RCC 7860 (cell line): ENCODE measurements around the gene ATG9B.
"Not testable (repeated sequence)": the region's sequence is repeated elsewhere in the genome, so short reads cannot be mapped to it uniquely, and the experiment has no call there.

Source experiments
- DNase-seq: peaks from one replicate; pipeline ENCODE4 v3.0.0-alpha.2; 2015; ENCODE audit warnings: low spot score
- FAIRE-seq: peaks from 2 replicates; lab custom pipeline; 2012; peaks lifted over from hg19 to GRCh38; lab: Jason Lieb, UNC

The ATG9B gene

DNA sequence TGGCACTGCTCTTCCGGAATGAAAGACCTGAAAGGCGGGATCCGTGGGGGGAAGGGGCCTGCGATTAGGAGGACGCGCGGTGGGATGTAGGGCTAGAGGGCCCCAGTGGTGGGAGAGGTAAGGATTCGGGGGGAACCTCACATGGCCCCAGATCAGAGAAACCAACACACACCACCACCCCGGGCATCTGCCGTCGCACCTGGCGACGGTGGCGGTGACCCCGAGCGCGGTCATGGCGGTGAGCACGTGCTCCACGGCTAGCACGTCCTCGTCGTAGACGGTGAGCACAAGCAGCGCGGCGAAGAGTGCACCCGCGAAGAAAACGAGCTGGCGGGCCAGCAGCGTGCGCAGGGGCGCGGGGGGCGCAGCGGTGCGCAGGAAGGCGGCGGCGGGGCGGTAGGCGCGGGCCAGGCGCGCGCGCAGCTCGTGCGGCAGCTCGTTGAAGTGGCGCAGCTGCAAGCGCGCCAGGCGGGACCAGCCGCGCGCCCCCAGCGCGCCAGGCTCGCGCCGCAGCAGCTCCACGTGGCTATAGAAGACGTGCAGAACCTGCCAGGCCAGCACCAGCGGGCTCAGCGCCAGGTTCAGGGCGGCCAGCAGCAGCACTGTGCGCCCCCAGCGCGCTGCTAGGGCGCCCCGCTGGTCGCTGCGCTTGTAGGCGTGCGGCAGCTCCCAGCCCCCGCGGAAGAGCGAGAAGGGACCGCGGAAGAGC, 5.7 kb downstream of the ATG9B start:
- no peak for FAIRE-seq
- DNase-seq: no peak

GRCh38 chr7:151017953-151018420, 6.3 kb downstream of the ATG9B start:
- FAIRE-seq: no peak
- DNase-seq: no peak

GRCh38 chr7:151017370-151017952, 6.8 kb downstream of the ATG9B start:
- DNase-seq: no peak
- no peak for FAIRE-seq

DNA sequence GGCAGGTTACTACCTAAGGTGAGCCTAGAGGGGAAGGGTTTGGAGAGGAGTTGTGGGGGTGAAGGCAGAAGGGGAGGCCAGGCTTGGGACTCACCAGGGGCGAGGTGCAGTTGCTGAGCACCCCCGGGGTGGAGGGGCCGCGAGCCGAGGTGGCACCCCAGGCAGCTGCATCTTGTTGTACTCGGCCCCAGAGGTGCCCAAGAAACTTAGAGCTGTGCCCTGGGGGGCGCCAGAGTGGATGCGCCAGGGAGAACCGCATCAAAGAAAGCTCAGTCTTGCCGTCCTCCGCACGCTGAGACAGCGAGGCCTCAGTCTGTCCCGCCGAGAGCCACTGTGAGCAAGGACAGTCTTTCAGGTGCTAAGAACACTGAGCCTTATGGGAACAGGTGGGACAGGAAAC, 7.4 kb downstream of the ATG9B start:
- DNase-seq (no peak), FAIRE-seq (no peak)

DNA sequence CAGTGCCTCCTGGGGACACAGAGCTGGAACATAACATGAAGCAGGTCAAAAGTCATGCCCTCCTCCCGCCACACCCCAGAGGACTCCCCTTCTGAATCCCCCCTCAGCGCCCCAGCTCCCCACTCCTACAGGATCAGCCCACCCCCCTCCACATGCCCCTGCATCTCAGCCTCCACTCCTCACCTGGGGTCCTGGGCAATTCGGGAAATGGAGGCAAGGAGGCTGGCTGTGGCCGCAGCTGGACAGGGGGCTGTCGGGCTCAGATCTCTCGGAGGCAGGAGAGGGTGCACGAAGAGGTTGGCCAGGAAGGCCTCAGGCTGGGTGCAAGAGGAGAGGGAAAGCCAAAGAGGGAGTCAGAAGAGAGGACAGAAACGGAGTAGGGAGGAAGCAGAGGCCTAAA, 7.8 kb downstream of the ATG9B start:
- FAIRE-seq (no peak), DNase-seq (no peak)

DNA sequence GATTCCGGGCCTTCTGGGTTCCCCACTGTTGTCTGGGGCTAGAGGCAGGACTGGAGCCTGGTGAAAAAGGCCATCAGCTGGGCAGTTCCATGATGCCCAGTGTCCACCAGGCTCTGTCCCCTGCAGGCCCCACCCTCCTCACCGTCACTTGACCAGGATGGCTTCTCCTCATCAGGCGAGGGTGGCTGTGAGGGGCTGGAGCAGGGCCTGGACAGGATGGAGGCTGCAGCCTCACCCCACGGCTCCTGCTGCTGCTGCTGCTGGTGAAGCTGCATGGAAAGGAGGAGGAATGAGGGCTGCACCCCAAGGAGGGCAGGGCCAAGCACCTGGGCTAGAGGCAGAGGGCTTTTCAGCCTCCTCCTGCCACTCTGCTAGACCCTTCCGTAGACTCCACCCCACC, 8.3 kb downstream of the ATG9B start:
- FAIRE-seq: no peak

GRCh38 chr7:151014950-151015349, 9.3 kb downstream of the ATG9B start:
- DNase-seq (no peak), FAIRE-seq (no peak)

More for the DNA sequence above, 8.3 kb downstream of the ATG9B start:
- no peak for DNase-seq

DNA sequence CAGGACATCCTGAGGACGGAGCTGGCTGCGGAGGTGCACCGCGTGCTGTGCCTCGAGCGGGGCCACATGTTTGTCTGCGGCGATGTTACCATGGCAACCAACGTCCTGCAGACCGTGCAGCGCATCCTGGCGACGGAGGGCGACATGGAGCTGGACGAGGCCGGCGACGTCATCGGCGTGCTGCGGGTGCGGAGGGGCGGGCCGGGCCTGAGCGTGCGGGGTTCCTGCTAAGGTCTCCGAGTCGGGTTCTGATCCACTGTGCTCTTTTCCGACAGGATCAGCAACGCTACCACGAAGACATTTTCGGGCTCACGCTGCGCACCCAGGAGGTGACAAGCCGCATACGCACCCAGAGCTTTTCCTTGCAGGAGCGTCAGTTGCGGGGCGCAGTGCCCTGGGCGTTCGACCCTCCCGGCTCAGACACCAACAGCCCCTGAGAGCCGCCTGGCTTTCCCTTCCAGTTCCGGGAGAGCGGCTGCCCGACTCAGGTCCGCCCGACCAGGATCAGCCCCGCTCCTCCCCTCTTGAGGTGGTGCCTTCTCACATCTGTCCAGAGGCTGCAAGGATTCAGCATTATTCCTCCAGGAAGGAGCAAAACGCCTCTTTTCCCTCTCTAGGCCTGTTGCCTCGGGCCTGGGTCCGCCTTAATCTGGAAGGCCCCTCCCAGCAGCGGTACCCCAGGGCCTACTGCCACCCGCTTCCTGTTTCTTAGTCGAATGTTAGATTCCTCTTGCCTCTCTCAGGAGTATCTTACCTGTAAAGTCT, 10.4 kb downstream of the ATG9B start:
- DNase-seq (no peak), FAIRE-seq (no peak)

GRCh38 chr7:151013356-151013732, 10.9 kb downstream of the ATG9B start:
- no peak for DNase-seq
- FAIRE-seq: no peak

- FAIRE-seq: no peak
Observed at GRCh38 chr7:151012911-151013347, 11.4 kb downstream of the ATG9B start.

GRCh38 chr7:151012031-151012692, 12.1 kb downstream of the ATG9B start:
- DNase-seq (no peak), FAIRE-seq (no peak)

More at GRCh38 chr7:151012911-151013347, 11.4 kb downstream of the ATG9B start:
- DNase-seq: no peak

DNA sequence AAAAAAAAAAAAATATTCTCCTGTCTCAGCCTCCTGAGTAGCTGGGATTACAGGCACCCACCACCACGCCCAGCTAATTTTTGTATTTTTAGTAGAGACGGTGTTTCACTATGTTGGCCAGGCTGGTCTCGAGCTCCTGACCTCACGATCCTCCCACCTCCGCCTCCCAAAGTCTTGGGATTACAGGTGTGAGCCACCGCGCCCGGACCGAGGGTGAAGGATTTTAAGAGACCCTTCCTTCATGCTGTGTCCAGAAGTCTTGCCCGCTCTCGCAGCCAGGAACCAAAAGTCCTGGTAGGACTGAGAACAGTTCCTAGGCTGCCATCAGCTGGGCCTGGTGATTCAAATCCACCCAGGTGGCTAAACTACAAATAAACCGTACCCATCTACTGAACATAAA, 12.7 kb downstream of the ATG9B start:
- DNase-seq, FAIRE-seq: not testable (repeated sequence)

DNA sequence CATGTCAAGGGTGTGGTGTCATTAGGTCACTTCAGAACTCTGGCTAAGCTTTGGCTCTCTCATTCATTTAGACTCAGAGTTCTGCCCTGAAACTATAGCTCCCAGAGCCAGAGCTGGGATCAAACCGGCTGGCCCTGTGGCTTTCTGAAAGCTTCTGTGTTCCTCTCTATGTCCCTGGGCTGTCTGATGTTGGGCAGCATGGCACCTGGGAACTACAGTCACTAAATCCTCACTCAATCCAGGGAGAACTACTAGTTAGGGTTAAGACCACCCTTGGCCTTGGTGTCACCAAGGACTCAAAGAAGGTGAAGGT, 13.2 kb downstream of the ATG9B start:
- DNase-seq (no peak), FAIRE-seq (no peak)

GRCh38 chr7:151010307-151011096, 13.8 kb downstream of the ATG9B start:
- DNase-seq (no peak), FAIRE-seq (no peak)

DNA sequence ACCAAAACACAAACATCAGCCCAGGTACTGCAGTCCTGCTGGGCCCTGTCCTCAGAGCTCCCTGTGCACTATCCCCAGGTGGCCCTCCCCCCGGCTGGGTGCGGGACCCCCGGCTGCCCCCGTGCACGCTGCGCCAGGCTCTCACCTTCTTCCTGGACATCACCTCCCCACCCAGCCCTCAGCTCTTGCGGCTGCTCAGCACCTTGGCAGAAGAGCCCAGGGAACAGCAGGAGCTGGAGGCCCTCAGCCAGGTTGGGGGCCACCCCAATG, 14.3 kb downstream of the ATG9B start:
- no peak for FAIRE-seq
- DNase-seq: no peak

DNA sequence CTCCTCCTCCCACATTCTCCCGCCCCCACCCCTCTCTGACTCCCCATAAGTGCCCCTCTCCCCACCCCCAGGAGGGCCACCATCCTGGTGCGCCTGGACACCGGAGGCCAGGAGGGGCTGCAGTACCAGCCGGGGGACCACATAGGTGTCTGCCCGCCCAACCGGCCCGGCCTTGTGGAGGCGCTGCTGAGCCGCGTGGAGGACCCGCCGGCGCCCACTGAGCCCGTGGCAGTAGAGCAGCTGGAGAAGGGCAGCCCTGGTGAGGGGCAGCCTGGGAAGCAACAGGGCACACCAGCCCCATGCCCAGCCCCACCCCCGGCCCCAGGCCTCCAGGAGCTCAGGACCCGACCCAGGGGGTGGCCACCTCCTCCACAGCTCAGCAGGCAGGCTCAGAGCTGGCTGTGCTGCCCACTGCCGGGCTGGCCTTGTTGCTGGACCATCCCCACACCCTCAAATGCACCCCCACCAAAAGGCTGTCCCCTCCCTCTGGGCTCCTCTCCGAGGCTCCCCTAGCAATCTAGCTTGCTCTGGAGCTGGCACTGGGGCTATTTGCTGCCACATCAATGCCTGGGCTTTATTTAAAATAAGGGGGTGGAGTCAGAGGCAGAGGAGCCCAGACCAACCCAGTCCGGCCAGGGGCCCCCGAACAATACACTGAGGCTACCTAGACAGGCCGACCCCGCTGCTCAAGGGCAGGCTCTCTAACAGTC, 14.8 kb downstream of the ATG9B start:
- FAIRE-seq (no peak), DNase-seq (no peak)

DNA sequence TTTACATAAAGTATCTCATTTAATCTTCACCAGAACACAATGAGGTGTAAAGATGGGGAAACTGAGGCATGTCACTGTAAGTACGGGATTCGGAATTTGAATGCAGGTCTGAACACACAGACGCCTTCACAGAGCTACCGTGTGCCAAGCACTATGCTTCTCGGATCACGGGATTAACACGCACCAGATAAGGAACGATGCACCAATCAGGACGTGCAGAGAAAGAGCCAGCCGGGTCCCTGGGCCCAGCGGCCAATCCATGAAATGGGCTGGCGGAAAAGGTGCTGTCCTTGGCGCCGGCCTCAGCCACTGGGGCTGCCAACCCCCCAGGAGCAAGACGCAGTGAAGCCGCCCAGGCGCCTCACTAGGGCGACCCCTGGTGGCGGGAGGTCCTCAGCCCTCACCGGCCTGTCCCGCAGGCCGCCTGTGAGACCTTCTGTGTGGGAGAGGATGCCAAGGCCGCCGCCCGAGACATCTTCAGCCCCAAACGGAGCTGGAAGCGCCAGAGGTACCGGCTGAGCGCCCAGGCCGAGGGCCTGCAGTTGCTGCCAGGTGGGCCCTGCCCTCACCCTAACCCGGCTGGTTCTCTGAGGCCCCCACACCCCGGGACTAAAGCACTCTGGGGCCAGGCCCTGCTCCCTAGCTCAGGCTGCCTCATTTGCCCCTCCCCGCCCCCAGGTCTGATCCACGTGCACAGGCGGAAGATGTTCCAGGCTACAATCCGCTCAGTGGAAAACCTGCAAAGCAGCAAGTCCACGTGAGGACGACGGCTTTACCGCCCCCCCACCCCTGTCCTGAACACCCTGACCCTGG, 15.6 kb downstream of the ATG9B start:
- FAIRE-seq: no peak
- DNase-seq: no peak

GRCh38 chr7:151008143-151008510, 16.2 kb downstream of the ATG9B start:
- FAIRE-seq: no peak

DNA sequence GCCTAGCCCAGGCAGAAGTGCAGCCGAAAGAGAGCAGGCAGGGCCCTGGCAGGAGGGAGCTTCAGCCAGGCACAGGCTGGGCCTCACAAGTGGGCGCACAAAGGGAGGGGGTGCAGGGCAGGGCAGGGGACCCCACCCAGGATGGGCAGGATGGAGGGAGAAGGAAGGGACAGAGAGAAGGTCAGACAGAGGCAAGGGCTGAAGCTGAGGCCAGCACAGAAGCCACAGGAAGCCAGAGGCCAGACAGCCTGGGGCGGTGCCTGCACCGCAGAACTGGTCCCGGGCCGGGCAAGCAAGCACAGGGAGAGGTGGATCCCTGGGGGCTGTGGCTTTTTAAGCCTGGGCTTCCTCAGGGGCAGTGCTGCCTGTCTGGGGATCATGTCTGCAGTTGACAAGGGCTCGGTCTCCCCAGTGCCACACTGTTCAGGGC, 16.8 kb downstream of the ATG9B start:
- FAIRE-seq (no peak), DNase-seq (no peak)

More at GRCh38 chr7:151008143-151008510, 16.2 kb downstream of the ATG9B start:
- no peak for DNase-seq
